ENCODE measurements around the gene ATP5F1B. TPM values are rescaled to one million over a fixed set of nuclear protein-coding genes. Genes with fewer than 3 reads are reported as not detected.

ATP5F1B gene
- 452 and 486 TPM in 2 replicates for total RNA-seq

GRCh38 chr12:56645717-56646446 lies at the start of gene ATP5F1B:
TSS of gene ATP5F1B (minus strand) at chr12:56645984. CDS start at chr12:56645963, 21 bp downstream.

GRCh38 chr12:56688129-56688845 lies 42.5 kb upstream of the ATP5F1B start, which contains the start of gene PTGES3:
TSS of gene PTGES3 (minus strand) at chr12:56688284. CDS start at chr12:56687999, 285 bp downstream.

DNA sequence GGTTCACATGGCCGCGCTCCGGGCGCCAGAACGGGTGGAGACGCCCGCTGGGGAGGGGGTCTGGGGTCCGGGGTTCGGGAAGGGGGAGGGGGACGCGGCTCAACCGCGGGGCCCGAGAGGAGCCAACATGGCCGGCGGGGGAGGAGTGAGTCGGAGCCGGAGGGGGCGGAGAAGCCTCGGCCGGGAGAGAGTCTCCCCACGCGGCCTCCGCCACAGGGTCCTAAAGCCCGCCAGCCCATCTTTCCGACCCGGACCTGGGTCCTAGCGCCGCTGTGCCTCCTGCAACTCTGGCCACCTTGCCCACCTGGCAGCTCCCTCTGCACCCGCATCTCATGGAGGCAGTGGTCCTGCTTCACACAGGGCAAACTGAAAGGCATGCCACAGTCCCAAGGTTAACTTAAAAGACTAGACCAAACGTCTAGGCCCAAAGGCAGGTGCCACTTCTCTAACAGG lies 15.6 kb downstream of the ATP5F1B start, which contains the start of gene BAZ2A:
Gene BAZ2A, minus strand, starts transcription at position 147 of the 453 bp plus-strand sequence. CDS start 12,796 bp downstream, outside the sequence.

Other genes starting within 250 kb of the ATP5F1B start
- gene TIMELESS, start 196.6 kb downstream of the ATP5F1B start, total RNA-seq: 7.9 and 14.1 TPM in 2 replicates
- not detected in 2 replicates for gene MIP, start 191.3 kb downstream of the ATP5F1B start, total RNA-seq
- 1.0 and 1.2 TPM in 2 replicates for gene SPRYD4, start 177.4 kb downstream of the ATP5F1B start, total RNA-seq
- gene GLS2, start 157.8 kb downstream of the ATP5F1B start, total RNA-seq: 0.13 TPM in 1 of 2 replicates, not detected in the other
- 25.3 and 26.5 TPM in 2 replicates for gene RBMS2, start 124.2 kb downstream of the ATP5F1B start, total RNA-seq
- gene BAZ2A, start 15.7 kb downstream of the ATP5F1B start, total RNA-seq: 29.7 and 43.0 TPM in 2 replicates
- 97.6 and 113 TPM in 2 replicates for gene PTGES3, start 42.3 kb upstream of the ATP5F1B start, total RNA-seq
- gene NACA, start 79.3 kb upstream of the ATP5F1B start, total RNA-seq: 1,164 and 2,115 TPM in 2 replicates
- 8.8 and 13.6 TPM in 2 replicates for gene PRIM1, start 106.3 kb upstream of the ATP5F1B start, total RNA-seq
- 0.65 and 2.4 TPM in 2 replicates for gene HSD17B6, start 117.3 kb upstream of the ATP5F1B start, total RNA-seq